Ramos (cell line): Measurements from ENCODE around the gene DEPDC1B.
"Not testable (repeated sequence)": the region's sequence is repeated elsewhere in the genome, so short reads cannot be mapped to it uniquely, and the experiment has no call there.

Experiments
- in situ Hi-C: fragments of 300-500 bp; cut with MboI; formaldehyde crosslinking; loops from one replicate; pipeline ENCODE4 v1.14.3; 2022; ENCODE audit warnings: low sequenced_read_pairs; ENCODE audit not compliant: unreplicated experiment

DEPDC1B gene

GRCh38 chr5:60594715-60595477, 105.1 kb downstream of the DEPDC1B start:
- in situ Hi-C loops, result no loop called here

GRCh38 chr5:60590172-60590571, 109.8 kb downstream of the DEPDC1B start:
- in situ Hi-C loops, result no loop called here

DNA sequence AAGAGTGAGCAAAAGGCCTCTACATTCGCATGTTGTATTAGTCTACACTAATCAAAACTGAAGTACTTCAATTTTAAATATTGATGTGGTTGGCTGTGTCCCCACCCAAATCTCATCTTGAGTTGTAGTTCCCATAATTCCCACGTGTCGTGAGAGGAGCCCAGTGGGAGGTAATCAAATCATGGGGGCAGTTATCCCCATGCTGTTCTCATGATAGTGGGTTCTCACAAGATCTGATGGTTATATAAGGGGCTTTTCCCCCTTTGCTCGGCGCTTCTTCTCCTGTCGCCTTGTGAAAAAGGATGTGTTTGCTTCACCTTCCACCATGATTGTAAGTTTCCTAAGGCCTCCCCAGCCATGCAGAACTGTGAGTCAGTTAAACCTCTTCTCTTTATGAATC, 112.7 kb downstream of the DEPDC1B start:
- in situ Hi-C loops, result not testable (repeated sequence)

DNA sequence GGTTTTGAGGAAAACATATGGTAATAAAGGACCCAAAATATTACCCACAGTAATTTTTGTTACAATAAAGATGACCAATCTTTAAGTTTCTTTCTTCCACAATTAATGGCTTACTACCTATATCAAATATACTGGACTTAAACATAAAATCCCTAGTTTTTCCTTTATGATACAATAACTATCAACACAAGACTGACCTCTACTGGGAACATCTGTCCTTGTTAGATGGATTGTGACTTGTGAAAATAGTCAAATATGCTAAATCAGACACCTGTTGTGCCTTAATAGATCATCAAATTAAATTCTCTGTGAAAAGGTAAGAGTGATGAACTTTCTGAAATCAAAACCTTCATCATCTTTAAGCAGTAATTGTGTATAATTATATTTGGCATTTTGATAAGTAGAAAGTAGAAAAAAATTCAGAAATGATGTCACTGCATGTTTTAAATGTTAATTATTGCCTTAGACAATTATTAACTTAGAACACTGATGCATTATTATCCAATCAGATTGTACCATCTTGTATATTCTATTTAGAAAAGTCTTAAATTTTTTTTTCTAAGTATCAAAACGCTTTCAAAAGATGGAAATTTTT, 113.6 kb downstream of the DEPDC1B start:
- in situ Hi-C loops, result no loop called here

GRCh38 chr5:60585618-60586017, 114.3 kb downstream of the DEPDC1B start:
- in situ Hi-C loops, result no loop called here

- in situ Hi-C loops, result no loop called here
Observed at GRCh38 chr5:60584304-60584703, 115.7 kb downstream of the DEPDC1B start.

DNA sequence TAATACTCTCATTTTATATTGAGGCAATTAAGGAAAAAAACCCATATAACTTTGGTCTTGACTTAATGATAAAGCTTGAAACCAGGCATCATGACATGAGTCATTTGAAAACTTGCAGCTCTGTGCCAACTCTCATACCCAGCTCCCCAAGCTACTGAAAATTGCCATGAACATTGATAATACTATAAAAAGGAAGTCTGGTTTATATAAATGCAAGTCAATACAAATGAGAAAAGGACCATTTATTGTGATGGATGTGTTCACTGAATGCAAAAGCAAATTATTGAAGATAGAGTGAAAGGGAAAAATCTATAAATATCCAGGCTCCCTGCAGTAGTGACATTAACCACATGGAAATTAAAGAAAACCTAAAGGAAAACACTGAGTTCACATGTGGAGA, 116.3 kb downstream of the DEPDC1B start:
- in situ Hi-C loops, result no loop called here

DNA sequence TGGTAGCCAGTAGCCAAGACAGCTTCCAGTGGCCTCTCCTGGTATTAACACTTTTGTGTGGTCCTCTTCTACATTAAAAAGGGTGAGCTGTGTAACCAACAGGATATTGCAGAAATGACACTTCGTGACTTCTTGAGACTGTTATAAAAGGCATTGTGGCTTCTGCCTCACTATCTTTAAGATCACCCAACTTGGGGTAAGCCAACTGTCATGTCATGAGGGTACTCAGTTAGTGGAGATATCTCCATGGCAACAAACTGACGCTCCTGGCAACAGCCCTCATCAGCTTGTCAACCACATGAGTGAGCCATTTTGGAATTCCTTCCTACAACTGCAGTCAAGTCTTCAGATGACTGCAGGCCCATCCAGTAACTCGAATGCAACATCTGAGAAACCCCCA, 121.7 kb downstream of the DEPDC1B start:
- in situ Hi-C loops, result no loop called here

DNA sequence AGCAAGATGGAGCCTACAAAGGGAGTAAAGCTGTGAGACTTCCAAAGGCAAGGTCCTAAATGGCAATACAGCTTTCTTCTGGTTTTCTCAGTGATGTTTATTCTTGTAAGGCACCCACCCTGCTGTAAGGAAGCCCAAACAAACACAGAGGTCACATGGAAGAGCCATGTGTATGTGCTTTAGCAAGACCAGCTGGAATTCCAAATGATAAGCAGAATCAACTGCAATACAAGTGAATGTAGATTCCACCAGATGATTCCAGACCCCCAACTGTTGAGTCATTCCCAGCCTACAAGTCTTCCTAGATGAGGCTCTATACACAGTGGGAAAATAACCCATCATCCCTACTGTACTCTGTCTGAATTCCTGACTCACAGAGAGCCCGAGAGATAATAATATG, 122.8 kb downstream of the DEPDC1B start:
- in situ Hi-C loops, result no loop called here

- in situ Hi-C loops, result no loop called here
Observed at GRCh38 chr5:60576425-60576824, 123.5 kb downstream of the DEPDC1B start.

- in situ Hi-C loops, result no loop called here
Observed at GRCh38 chr5:60568646-60569045, 131.3 kb downstream of the DEPDC1B start.

DNA sequence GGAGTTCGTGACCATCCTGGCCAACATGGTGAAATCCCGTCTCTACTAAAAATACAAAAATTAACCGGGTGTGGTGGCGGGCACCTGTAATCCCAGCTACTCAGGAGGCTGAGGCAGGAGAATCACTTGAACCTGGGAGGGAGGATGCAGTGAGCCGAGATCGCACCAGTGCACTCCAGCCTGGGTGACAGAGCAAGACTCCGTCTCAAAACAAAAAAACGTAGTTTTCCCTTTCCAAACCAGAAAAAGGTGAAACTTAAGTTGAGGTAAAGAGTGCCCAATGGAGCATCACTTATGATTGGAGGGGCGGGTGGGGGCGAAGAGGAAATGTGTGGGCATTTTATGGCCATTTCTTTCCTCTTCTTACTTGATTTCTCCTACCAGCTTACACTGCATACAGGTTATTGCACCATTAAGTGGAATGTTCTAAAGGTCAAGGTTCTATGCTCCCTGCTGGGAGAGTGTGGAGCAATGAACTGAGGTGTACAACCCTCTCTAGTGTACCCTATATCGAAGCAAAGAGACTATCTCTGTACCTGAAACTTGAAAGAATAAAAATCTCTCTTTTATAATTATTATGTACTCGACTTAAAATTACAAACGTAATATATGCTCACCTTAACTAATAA, 136.2 kb downstream of the DEPDC1B start:
- in situ Hi-C loops, result no loop called here

DNA sequence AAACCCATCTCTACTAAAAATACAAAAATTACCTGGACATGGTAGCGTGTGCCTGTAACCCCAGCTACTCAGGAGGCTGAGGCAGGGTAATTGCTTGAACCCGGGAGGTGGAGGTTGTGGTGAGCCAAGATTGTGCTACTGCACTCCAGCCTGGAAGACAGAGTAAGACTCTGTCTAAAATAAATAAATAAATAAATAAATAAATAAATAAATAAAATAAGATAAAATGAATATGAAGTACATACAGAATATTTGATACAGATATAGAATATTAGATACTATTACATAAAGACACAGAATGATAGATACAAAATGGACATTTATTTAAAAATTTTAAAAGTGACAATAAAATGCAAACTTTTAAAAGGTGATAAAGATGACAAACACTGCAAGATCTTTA, 146.7 kb downstream of the DEPDC1B start:
- in situ Hi-C loops, result not testable (repeated sequence)

- in situ Hi-C loops, result no loop called here
Observed at GRCh38 chr5:60551829-60552228, 148.1 kb downstream of the DEPDC1B start.

GRCh38 chr5:60551250-60551649, 148.7 kb downstream of the DEPDC1B start:
- in situ Hi-C loops, result no loop called here

DNA sequence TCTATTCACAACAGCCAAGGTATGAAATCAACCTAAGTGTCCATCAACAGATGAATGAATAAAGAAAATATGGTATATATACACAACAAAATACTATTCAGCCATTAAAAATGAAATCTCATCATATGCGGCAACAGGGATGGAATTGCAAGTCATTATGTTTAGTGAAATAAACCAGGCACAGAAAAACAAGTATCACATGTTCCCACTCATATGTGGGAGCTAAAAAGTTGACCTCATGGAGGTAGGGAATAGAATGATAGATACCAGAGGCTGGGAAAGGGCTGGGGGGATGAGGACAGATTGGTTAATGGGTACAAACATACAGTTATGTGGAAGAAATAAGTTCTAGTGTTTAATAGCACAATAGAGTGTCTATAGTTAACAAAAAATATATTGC, 149.7 kb downstream of the DEPDC1B start:
- in situ Hi-C loops, result no loop called here

DNA sequence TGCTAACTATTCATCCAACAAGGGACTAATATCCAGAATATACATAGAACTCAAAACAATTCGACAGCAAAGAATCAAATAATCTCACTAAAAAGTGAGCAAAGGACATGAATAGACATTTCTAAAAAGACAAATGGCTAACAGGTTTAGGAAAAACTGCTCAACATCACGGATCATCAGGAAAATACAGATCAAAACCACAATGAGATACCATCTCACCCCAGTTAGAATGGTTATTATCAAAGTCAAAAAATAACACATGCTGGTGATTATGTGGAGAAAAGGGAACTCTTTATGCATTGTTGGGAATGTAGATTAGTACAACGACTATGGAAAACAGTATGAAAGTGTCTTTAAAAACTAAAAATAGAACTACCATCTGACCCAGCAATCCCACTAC, 150.1 kb downstream of the DEPDC1B start:
- in situ Hi-C loops, result no loop called here
